ENCODE results near the gene ZNF594. TPM values are rescaled to one million over a fixed set of nuclear protein-coding genes. Genes with fewer than 3 reads are reported as not detected.

Gene ZNF594
- total and polyA plus RNA-seq, 2 of the 13 experiments (the other 11 are each of a cell fraction or from before 2014, with no cell fraction given), result 2.9 to 9.6 TPM

GRCh38 chr17:5191541-5192417 is at the start of gene ZNF594 (continued):
- TF ChIP-seq NR1H2 (CRISPR knock-in tag; IDR thresholded peaks at IDR 0.05; ENCODE audit: borderline replicate concordance, low read depth) (no peak), GTF3A (CRISPR knock-in tag; conservative IDR thresholded peaks at IDR 0.05) (0 out of 2 replicates have a peak, but pooled peaks have one; percentile 38), CHD4 (IDR thresholded peaks at IDR 0.05; ENCODE audit: borderline replicate concordance, low read length) (no peak), MLLT10 (CRISPR knock-in tag; IDR thresholded peaks at IDR 0.05) (no peak), KDM4B (CRISPR knock-in tag; IDR thresholded peaks at IDR 0.05) (no peak), ZNF124 (CRISPR knock-in tag; IDR thresholded peaks at IDR 0.05) (0 out of 2 replicates have a peak, but pooled peaks have one; percentile 34), MEF2D (CRISPR knock-in tag; IDR thresholded peaks at IDR 0.05) (no peak), U2AF1 (optimal IDR thresholded peaks at IDR 0.05; ENCODE audit: low read depth, low read length) (no peak), ISL2 (CRISPR knock-in tag; IDR thresholded peaks at IDR 0.05) (0 out of 2 replicates have a peak, but pooled peaks have one; percentile 46), SRF (IDR thresholded peaks at IDR 0.05; ENCODE audit: low read depth, low read length) (no peak), ZFAT (CRISPR knock-in tag; conservative IDR thresholded peaks at IDR 0.05) (no peak), ZNF770 (CRISPR knock-in tag; IDR thresholded peaks at IDR 0.05) (peak; percentile 96), NFKB2 (CRISPR knock-in tag; IDR thresholded peaks at IDR 0.05; ENCODE audit: borderline replicate concordance) (no peak), MTA3 (CRISPR knock-in tag; IDR thresholded peaks at IDR 0.05) (no peak), ZNF282 (IDR thresholded peaks at IDR 0.05; ENCODE audit: partially characterized antibody) (no peak), SPEN (CRISPR knock-in tag; IDR thresholded peaks at IDR 0.05; ENCODE audit: low read depth) (peak; percentile 85), AFF4 (CRISPR knock-in tag; IDR thresholded peaks at IDR 0.05) (no peak), ZNF510 (CRISPR knock-in tag; IDR thresholded peaks at IDR 0.05; ENCODE audit: low read depth) (no peak), ZNF343 (CRISPR knock-in tag; IDR thresholded peaks at IDR 0.05) (no peak), ZNF225 (CRISPR knock-in tag; IDR thresholded peaks at IDR 0.05) (no peak), ZNF784 (CRISPR knock-in tag; IDR thresholded peaks at IDR 0.05; ENCODE audit: borderline replicate concordance) (no peak), THAP8 (CRISPR knock-in tag; IDR thresholded peaks at IDR 0.05; ENCODE audit: borderline replicate concordance) (no peak), RARA (CRISPR knock-in tag; IDR thresholded peaks at IDR 0.05) (no peak), RXRB (CRISPR knock-in tag; IDR thresholded peaks at IDR 0.05; ENCODE audit: borderline replicate concordance) (peak; percentile 50; the same call in 1 of the 2 replicates)
